ENCODE data around the gene SPI1. TPM values are rescaled to one million over a fixed set of nuclear protein-coding genes. Genes with fewer than 3 reads are reported as not detected.
A peak's percentile ranks its signal among the peaks of the same experiment; 100 is the strongest.

Gene SPI1
- total RNA-seq, 1 donor from 2014 or later: 98.2 TPM

- H3K27me3 ChIP-seq: no peaks in the 10 kb centered on the region
- H3K4me1 ChIP-seq: peaks cover 21 to 47% of the 10 kb centered on the region in 2 donors
- H3K27ac ChIP-seq: peak overlapping the region; percentile 85 to 91
- intact Hi-C loops (cut with DNase I): loop anchor here (10.0 kb wide), 2 partner anchors 499 to 1569 kb away; partner anchors contain the start of genes CRY2 and LRP4
- no peak for DNase-seq (ENCODE audit: low spot score in 2 of 2)
- H3K4me3 ChIP-seq: no peak overlapping the region
- no peak for TF ChIP-seq CTCF (IDR thresholded peaks at IDR 0.05)
- H3K9me3 ChIP-seq: no peaks in the 10 kb centered on the region
- peaks cover 47 to 56% of the 10 kb centered on the region in 2 donors for H3K36me3 ChIP-seq
Measured at GRCh38 chr11:47413351-47413750, 35.0 kb upstream of the SPI1 start.

- Histone ChIP-seq H3K9me3 (no peaks in the 10 kb centered on the region), H3K4me1 (peaks cover 21 to 53% of the 10 kb centered on the region in 2 donors), H3K4me3 (no peak overlapping the region), H3K27me3 (no peaks in the 10 kb centered on the region), H3K27ac (peak overlapping the region; percentile 44 to 95), H3K36me3 (peaks cover 44 to 46% of the 10 kb centered on the region in 2 donors)
- peak; percentile 54 to 64 (median 62) for TF ChIP-seq CTCF (IDR thresholded peaks at IDR 0.05)
- no peak for DNase-seq (ENCODE audit: low spot score in 2 of 2)
- intact Hi-C loops (cut with DNase I): loop anchor here (10.0 kb wide), 2 partner anchors 497 to 1567 kb away; partner anchors contain the start of genes CRY2 and LRP4
Measured at GRCh38 chr11:47411884-47412746, 33.8 kb upstream of the SPI1 start.

- intact Hi-C loops (cut with DNase I): loop anchor here (10.0 kb wide), 2 partner anchors 496 to 1566 kb away; partner anchors contain the start of genes CRY2 and LRP4
- Histone ChIP-seq H3K4me1 (peaks cover 19 to 48% of the 10 kb centered on the region in 2 donors), H3K27ac (peak overlapping the region; percentile 95 to 99)
Measured at GRCh38 chr11:47410370-47411264, 32.3 kb upstream of the SPI1 start.

DNA sequence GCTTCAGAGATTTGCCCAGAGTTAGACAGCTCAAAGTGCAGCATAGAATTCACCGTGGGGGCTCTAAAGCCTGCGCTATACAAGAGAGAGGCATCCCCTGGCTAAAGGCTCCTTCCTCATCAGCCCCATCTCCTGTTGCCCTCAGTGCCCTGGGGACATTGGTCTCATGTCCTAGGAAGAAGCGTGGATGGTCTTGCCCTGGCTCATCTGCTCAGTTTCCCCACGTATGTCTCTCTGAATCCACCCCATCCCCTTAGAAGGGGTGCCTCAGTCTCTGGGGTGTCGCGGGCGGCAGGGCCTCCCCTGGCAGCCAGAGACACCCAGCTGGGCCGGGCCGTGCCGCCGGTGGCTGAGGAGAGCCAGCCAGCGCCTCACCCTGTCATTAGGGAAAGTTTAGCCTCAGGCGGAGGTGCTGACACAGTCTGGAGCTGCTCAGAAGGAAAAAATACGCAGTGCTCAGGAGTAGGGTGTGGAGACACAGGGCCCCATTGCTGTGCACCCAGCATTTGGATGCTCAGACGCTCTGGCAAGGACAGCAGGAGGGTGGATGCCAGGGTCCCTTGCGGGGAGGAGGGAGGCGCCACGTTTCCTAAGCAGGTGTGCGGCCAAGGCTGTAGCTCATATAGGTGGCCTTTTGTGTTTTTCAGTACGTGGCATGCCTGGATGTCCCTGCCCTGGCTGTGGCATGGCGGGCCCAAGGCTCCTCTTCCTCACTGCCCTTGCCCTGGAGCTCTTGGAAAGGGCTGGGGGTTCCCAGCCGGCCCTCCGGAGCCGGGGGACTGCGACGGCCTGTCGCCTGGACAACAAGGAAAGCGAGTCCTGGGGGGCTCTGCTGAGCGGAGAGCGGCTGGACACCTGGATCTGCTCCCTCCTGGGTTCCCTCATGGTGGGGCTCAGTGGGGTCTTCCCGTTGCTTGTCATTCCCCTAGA lies 31.4 kb upstream of the SPI1 start:
- no peak for DNase-seq (ENCODE audit: low spot score in 2 of 2)

More at GRCh38 chr11:47410370-47411264, 32.3 kb upstream of the SPI1 start:
- Histone ChIP-seq H3K4me3 (peak overlapping the region; percentile 82 to 87), H3K9me3 (no peaks in the 10 kb centered on the region), H3K36me3 (peaks cover 44 to 46% of the 10 kb centered on the region in 2 donors), H3K27me3 (no peaks in the 10 kb centered on the region)
- DNase-seq (ENCODE audit: low spot score in 2 of 2): no peak
- TF ChIP-seq CTCF (IDR thresholded peaks at IDR 0.05): no peak

More for the DNA sequence above, 31.4 kb upstream of the SPI1 start:
- intact Hi-C loops (cut with DNase I): loop anchor here (2.0 to 10.0 kb wide), 7 partner anchors 45 to 1565 kb away; partner anchors contain the start of genes ARFGAP2, CRY2, FNBP4 and KBTBD4
- TF ChIP-seq CTCF (IDR thresholded peaks at IDR 0.05): no peak
- H3K4me1 ChIP-seq: peaks cover 10 to 42% of the 10 kb centered on the region in 2 donors
- H3K4me3 ChIP-seq: peak overlapping the region; percentile 82 to 87
- H3K9me3 ChIP-seq: no peaks in the 10 kb centered on the region
- H3K27ac ChIP-seq: peak overlapping the region; percentile 95 to 99
- H3K36me3 ChIP-seq: peaks cover 34 to 37% of the 10 kb centered on the region in 2 donors
- H3K27me3 ChIP-seq: no peaks in the 10 kb centered on the region

Measured in ascending aorta (tissue), 2 donors.